SW480 (cell line): ENCODE results near the gene MUC4.
"Not testable (repeated sequence)": the region's sequence is repeated elsewhere in the genome, so short reads cannot be mapped to it uniquely, and the experiment has no call there.

Experiments used
- DNase-seq: peaks from one replicate; pipeline ENCODE4 v3.0.0-alpha.2; 2016; ENCODE audit warnings: low spot score

The MUC4 gene

DNA sequence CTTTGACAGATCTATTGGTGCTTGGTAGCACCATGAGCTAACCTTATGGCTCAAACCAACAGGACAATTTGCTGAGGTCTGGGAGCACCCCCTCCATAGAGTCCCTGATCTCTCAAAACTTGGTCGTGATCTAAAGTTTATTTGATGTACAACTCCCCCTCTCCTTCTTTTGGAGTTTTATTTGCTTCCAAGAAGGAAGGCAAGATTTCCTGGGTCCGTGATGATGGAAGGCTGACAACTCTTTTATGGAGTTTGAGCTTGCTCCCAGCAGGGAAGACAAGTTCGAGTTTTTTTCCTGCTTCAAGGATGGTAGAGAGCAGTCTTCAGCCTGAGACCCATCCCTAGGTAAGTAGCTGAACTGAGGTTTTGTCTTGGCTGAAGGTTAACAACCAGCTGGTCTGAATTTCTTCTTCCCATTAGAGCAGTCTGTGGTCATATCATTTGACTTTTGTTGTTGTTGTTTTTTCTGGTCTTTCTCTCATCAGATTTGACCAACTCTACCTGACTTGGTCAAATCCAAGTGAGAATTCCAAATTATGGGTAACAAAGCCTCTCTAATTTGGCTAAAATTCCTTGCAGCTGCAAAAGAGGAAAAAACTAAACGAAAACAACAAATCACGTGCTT lies 93.8 kb downstream of the MUC4 start:
- no peak for DNase-seq

DNA sequence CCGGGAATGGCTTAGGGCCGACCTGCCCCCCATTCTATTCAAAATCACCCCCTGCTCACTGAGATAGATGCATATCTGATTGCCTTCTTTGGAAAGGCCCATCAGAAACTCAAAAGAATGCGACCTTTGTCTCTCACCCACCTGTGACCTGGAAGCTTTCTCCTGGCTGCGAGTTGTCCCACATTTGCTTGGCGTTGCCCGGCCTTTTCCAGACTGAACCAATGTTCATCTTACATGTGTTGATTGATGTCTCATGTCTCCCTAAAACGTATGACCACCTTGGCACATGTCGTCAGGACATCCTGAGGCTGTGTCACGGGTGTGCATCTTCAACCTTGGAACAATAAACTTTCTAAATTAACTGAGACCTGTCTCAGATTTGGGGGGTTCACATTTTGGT lies 94.3 kb downstream of the MUC4 start:
- no peak for DNase-seq

DNA sequence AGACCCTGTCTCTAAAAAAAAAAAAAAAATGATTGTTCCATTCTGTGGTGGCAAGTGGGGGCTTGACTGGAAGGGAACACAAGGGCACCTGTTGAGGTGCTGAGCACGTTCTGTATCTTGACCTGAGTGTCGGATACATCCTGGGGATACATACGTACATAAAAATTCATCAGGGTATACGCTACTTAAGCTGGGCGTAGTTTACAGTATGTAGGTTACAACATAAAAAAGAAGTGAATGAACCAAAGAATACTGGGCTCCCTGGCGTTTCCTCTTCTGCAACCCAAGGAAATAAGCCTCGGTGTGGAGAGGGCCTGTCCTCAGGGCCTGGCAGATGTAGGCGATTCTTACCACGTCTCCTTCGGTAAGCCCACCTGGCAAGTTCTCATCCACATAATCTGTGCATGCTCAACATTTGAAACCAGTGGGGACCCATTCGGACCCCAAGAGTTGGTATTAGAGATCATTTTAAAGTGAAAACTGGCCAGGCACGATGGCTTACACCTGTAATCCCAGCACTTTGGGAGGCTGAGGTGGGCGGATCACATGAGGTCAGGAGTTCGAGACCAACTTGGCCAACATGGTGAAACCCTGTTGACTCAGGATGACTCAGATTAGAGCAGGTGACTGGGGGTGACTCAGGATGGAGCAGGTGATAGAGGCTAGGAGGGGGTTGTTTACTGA lies 96.0 kb downstream of the MUC4 start:
- DNase-seq: no peak

DNA sequence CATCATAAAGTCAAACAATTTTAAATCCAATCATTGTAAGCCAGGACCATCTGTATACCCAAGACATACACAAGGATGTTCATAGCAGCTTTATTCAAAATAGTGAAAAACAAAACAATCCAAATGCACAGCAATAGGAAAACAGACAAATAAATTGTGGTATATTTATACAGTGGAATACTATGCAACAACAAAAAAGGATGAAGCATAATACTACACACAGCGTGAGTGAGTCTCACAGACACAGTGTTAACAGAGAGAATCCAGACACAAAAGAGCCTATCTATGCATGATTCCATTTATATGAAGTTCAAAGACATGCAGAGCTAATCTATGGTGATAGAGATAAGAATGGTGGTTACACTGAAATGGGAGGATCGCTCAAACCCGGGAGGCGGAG lies 96.6 kb downstream of the MUC4 start:
- DNase-seq: no peak

DNA sequence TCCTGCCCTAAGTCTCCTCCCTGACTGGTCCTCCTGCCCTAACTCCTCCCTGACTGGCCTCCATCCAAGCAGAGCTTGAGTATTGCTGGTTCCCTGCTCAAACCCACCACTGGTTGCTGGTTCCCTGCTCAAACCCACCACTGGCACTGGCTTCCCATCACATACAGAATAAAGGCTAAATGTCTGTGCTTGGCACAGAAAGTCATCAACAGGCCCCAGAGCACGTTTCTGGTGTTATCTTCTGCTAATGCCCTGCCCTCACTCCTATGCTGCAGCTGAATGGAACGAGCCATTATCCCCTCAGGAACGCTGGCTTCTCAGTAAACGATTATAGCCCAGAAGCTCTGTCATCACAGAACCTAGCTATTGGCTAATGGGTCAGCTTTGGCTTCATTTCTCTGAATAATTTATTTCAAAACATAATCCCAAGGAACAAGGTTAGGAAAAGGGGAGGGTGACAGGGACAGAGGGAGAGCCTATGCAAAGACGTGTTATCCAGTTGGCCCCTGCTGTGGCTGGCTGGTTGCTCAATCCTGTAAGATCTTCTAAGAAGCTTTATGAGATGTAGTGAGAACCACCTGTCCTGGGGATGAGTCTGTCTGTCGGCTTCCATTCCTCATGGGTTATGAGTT lies 97.2 kb downstream of the MUC4 start:
- DNase-seq: no peak

DNA sequence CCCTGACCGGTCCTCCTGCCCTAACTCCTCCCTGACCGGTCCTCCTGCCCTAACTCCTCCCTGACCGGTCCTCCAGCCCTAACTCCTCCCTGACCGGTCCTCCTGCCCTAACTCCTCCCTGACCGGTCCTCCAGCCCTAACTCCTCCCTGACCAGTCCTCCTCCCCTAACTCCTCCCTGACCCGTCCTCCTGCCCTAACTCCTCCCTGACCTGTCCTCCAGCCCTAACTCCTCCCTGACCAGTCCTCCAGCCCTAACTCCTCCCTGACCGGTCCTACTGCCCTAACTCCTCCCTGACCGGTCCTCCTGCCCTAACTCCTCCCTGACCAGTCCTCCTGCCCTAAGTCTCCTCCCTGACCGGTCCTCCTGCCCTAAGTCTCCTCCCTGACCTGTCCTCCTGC lies 98.6 kb downstream of the MUC4 start:
- DNase-seq: not testable (repeated sequence)

DNA sequence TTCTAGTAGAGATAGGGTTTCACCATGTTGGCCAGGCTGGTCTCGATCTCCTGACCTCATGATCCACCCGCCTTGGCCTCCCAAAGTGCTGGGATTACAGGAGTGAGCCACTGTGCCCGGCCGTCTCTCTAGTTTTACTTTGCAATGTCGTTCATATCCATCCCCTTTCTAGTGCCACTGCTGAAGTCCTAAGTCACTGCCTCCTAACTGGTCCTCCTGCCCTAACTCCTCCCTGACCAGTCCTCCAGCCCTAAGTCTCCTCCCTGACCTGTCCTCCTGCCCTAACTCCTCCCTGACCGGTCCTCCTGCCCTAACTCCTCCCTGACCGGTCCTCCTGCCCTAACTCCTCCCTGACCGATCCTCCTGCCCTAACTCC lies 99.2 kb downstream of the MUC4 start:
- DNase-seq: not testable (repeated sequence)

DNA sequence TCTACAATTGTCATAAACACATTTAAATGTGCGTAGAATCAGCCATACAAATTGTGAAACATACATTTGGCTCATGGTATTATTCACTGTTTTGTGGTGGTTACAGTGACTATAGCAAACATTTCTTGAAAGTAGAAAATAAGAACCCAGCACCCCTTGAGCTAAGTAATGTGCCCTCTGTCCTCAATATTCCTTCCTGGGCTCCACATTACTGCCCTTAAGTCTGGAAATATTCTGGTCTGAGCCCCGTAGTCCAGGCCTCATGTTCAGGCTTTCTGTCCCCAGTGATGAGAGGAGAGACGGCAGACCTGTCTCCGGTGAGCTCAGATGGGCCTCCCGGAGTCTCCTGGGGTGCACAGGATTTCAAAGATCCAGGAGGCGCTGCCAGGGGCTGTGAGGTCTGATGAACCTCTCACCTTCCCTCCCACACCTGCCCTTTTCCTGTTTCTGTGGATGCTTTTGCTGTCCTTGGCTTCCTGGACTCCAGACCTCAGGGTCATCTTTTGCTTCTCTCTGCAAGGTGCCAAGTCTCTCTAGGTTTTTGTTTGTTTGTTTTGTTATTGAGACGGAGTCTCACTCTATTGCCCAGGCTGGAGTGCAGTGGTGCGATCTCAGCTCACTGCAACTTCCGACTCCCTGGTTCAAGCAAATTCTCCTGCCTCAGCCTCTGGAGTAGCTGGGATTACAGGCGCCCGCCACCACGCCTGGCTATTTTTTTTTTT lies 99.8 kb downstream of the MUC4 start:
- no peak for DNase-seq

DNA sequence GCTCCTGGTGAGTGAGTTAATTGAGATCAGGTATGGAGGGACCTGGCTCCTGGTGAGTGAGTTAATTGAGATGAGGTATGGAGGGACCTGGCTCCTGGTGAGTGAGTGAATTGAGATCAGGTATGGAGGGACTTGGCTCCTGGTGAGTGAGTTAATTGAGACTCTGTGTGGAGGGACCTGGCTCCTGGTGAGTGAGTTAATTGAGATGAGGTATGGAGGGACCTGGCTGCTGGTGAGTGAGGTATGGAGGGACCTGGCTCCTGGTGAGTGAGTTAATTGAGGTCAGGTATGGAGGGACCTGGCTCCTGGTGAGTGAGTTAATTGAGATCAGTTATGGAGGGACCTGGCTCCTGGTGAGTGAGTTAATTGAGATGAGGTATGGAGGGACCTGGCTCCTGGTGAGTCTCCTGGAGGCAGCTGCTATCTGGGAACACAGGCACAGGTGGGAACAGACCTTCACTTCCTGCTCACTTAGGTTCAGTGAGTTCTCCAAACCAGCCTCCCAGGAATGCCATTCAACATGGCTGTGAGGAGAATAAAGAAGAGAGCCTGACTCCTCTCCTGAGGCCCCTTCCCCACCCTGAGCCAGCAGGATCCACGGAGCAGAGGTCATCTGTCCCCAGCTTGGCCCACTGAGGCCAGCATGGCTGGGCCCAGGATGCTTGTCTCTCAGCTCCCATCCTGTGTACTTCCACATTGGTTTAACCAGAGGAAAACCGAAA lies 100.5 kb downstream of the MUC4 start:
- DNase-seq: not testable (repeated sequence)

DNA sequence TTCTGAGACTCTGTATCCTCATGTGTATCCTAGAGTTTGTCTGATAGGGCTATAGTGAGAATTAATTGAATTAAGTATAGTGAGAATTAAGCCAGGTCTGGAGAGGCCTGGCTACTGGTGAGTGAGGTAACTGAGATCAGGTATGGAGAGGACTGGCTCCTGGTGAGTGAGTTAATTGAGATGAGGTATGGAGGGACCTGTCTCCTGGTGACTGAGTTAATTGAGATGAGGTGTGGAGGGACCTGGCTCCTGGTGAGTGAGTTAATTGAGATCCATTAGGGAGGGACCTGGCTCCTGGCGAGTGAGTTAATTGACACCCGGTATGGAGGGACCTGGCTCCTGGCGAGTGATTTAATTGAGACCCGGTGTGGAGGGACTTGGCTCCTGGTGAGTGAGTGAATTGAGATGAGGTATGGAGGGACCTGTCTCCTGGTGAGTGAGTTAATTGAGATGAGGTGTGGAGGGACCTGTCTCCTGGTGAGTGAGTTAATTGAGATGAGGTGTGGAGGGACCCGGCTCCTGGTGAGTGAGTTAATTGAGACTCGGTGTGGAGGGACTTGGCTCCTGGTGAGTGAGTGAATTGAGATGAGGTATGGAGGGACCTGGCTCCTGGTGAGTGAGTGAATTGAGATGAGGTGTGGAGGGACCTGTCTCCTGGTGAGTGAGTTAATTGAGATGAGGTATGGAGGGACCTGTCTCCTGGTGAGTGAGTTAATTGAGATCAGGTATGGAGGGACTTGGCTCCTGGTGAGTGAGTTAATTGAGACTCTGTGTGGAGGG lies 101.4 kb downstream of the MUC4 start:
- not testable (repeated sequence) for DNase-seq

DNA sequence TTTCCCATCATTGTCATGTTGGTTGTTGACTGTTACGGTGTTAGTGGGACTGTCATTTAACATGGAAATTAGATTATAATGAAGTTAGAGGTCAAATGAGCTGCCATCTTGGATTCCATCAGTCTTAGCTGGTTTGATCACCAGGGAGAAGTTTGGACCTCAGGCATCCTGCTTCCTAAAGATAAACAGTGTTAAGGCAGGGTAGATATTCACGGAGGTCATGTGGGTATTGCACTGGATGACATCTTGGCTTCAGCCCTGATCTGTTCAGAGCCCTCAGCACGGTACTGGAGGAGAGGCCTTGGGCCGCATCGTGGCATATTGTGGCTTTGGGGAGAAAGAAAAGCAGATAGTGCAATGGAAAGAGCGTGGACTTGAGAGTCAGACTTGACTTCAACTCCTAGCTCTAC lies 102.0 kb downstream of the MUC4 start:
- no peak for DNase-seq

DNA sequence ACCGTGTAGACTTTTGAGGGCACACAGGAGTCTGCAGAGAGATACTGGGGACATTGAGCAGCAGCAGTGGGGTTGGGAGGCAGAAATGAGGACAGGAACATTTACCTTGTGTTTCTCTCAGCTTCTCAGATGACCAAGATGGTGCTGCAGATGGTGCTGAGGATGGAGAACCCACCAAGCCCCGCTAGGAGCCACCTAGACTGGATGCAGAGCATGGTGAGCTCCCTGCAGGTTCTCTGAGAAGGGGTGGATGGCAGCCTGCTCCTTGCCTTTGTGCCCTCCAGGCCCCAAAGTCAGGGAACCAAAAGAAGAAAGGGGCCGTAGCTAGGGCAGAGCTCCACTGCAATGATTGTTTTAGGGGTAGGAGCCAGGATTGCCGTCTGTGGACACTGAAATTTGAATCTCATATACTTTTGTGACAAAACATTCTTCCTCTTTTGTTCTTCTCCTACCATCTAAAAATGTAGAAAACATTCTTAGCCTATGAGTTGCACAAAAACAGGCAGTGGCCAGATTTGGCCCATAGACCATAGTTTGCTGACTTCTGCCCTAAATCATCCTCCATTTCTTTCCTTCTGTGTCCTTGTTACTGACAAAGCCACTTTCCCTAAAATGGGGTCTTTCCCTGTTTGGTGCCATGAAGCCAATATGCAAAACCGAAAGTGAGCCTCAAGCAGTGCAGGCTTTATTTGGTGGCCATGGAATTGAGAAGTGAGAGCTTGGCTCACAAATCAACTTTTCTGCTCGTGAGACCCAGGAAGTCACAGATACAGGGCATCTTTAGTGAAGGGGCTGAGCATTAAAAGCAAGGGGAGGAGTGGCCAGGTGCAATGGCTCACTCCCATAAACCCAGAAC lies 102.9 kb downstream of the MUC4 start:
- DNase-seq: no peak

DNA sequence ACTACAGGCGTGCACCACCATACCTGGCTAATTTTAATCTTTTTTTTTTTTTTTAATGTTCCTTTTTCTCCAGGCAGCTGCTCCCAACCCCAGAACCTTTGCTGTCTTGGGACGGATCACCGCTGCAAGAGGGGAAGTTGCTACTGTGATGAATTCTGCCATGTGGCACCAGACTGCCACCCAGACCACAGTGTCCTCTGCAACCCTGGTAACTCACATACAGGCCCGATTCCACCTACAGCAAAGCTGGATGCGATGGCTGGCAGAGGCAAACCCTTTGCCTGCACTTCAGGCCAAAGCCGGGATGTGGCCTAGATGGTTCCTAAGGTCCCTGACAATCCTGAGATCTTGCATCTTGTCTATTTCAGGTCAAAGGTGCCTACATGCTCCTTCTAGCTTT lies 103.7 kb downstream of the MUC4 start:
- DNase-seq: no peak

DNA sequence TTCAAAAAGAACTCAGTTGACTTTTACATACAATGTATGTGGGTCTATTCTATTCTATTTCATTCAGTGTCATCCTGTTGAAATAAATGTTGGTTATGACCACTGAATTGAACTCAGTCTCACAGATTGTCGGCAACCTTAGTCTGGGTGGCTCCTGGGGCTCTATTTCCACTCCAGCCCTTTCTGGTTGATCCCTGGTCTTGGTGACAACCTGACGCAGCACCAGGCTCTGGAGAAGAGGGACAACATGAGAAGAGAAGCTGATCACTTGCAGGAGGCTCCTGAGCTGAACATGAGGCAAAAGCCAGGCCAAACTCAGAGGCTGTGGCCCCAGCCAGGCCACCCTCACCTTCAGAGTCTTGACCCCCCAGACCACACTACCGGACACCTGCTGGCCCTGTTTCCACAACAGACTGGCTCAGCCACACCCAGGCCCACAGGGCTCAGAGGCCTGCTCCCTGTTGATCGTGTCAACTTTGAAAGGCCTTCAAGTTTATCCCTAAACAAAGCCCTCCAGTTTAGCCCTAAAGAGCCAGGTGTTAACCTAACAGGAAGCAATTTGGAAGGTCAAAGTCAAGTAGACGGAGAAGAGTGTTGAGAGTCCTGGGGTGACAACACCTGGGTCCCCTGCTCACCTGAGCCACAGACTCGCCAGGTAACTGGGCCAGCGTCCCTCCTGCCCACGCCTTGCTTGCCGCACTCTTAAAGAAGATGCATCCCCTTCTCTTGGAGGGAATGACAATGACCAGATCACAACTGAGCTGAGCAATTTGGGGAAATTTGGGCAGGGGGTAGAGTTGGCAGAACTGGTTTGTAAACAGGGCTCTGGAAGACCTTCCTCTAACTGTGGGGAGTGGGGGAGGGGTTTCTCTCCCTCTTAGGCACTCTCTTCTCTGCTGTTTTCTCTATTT lies 106.4 kb downstream of the MUC4 start:
- DNase-seq: no peak

DNA sequence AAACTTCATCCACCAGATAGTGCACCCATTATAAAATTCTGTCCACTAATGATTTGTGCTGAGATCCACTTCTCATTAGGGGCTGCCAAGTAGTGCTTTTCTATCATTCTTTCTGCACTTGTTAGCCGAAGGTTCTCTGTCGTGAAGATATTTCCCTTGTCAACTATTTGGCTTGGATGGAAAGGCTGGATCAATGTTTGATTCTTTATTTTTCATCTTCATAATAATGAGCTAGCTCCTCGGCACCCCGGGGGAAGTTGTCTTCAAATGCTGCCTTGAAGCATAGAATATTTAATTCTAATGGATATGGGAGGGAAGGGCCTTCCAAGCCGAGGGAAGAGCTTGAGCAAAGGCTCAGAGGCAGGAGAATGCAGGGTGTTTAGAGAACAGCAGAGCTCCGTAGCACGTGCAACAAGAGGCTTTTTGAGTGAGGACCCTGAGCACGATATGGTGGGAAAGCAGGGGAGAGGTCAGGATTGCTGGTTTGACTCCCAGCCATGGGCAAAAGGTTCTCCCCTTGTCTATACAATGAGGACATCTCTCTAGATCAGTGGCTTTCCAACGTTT lies 107.2 kb downstream of the MUC4 start:
- DNase-seq: no peak

DNA sequence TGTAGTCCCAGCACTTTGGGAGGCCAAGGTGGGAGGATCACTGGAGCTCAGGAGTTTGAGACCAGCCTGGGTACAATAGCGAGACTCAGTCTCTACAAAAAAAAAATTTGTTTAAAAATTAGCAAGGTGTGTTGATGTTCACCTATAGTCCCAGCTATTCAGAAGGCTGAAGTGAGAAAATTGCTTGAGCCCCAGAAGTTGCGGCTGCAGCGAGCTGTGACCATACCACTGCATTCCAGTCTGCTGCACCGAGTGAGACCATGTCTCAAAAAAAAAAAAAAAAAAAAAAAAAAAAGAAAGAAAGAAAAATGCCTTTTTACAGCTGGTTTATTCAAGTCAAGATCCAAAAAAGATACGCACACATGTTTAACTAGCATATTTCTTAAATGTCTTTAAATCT lies 108.0 kb downstream of the MUC4 start:
- DNase-seq: no peak

DNA sequence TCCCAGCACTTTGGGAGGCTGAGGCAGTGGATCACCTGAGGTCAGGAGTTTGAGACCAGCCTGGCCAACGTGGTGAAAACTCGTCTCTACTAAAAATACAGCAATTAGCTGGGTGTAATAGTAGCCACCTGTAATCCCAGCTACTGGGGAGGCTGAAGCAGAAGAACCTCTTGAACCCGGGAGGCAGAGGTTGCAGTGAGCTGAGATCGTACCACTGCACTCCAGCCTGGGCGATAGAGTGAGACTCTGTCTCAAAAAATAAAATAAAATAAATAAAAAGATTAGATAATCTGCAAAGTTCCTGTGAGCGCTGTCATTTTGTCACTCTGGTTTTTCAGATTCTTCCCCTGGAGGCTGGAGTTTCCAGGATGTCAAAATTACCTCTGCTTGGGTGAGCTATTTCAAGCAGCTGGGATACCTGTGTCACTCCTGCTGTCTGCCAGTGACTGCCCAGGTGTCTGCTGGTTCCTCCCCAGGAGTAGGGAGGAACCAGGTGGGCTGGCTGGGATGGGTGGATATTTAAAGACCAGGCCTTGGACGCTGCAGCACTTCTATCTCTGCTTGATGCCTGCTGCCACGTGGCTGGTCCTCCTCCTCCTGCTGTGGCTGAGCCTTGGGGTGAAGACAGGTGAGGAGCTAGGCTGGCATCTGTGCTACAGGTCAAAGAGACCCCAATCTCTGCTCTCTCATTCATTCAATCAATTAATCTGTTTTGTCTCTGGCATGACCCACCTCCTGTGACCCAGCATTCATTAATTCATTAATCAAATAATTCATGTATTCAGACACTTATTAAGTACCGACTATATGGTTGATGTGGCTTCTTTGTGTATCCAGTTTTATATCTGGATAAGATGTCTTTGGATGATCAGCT lies 110.5 kb downstream of the MUC4 start:
- no peak for DNase-seq

DNA sequence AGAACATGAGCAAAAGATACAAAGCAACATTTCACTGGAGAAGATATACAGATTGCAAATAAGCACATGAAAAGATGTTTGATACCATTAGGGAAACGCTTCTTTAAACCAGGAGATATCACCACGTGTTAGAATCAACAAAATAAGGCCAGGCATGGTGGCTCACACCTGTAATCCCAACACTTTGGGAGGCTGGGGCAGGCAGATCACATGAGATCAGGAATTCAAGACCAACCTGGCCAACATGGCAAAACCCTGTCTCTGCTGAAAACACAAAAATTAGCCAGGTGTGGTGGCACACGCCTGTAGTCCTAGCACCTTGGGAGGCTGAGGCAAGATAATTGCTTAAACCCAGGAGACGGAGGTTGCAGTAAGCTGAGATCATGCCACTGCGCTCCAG lies 111.4 kb downstream of the MUC4 start:
- DNase-seq: no peak
